H1 (cell line): ENCODE data around the gene MAN1C1. TPM values are rescaled to one million over a fixed set of nuclear protein-coding genes. Genes with fewer than 3 reads are reported as not detected.

Experiments used
- CTCF ChIA-PET: fragments of 300-600 bp; sonication (Branson Sonifier 250); formaldehyde crosslinking; loops from one replicate; lab custom pipeline; 2021; ENCODE audit not compliant: partially characterized antibody; lab: Charles Lee
- POLR2A ChIA-PET: fragments of 300-600 bp; sonication (Branson Sonifier 250); formaldehyde crosslinking; loops from one replicate; lab custom pipeline; 2021; ENCODE audit warnings: inconsistent platforms; ENCODE audit not compliant: partially characterized antibody; lab: Charles Lee
- DNase-seq, 2 experiments: peaks; one replicate each; pipeline versions ENCODE4 v3.0.0 to v3.0.0-alpha.2; 2010 to 2022; ENCODE audit warnings: low spot score in 2 of 2, low read depth in 1 of 2, mixed read lengths in 1 of 2
- FAIRE-seq: peaks from 2 replicates; lab custom pipeline; 2011; peaks lifted over from hg19 to GRCh38; lab: Jason Lieb, UNC
- H2AFZ ChIP-seq: 2 replicates; pipeline ENCODE4 v1.8.1; 2012; ENCODE audit warnings: low read length, inconsistent platforms
- H2AK5ac ChIP-seq: 2 replicates; pipeline ENCODE4 v1.6.1; 2013; ENCODE audit warnings: low read depth, low read length
- H2BK120ac ChIP-seq: replicated peaks from 2 replicates; pipeline ENCODE3; 2013; ENCODE audit warnings: low read depth, low read length, inconsistent platforms
- H2BK12ac ChIP-seq: 2 replicates; pipeline ENCODE4 v1.6.1; 2013; ENCODE audit warnings: low read depth, low read length
- H2BK15ac ChIP-seq: 2 replicates; pipeline ENCODE4 v1.6.1; 2013; ENCODE audit warnings: low read length
- H2BK20ac ChIP-seq: 2 replicates; pipeline ENCODE4 v1.6.1; 2013; ENCODE audit warnings: low read length
- H2BK5ac ChIP-seq: 2 replicates; pipeline ENCODE4 v1.6.1; 2013; ENCODE audit warnings: low read depth, low read length
- H3K14ac ChIP-seq: 2 replicates; pipeline ENCODE4 v1.6.1; 2013; ENCODE audit warnings: inconsistent platforms; ENCODE audit not compliant: insufficient read length
- H3K18ac ChIP-seq: 2 replicates; pipeline ENCODE4 v1.6.1; 2013; ENCODE audit warnings: low read length; ENCODE audit errors: extremely low read depth
- H3K23ac ChIP-seq: 2 replicates; pipeline ENCODE4 v1.6.1; 2013; ENCODE audit warnings: inconsistent platforms; ENCODE audit not compliant: insufficient read length
- H3K23me2 ChIP-seq: 2 replicates; pipeline ENCODE4 v1.6.1; 2013; ENCODE audit warnings: low read depth, low read length
- H3K27ac ChIP-seq: 2 replicates; pipeline ENCODE4 v1.6.1; 2011; ENCODE audit warnings: low read depth, low read length, inconsistent platforms
- H3K27me3 ChIP-seq, 4 experiments: replicated peaks in 1 of 4; 1 replicate in 1 of 4; 2 replicates in 3 of 4; pipeline versions ENCODE4 v1.6.1 to v1.8.1; 2011 to 2013; ENCODE audit warnings: low read length in 3 of 4, mild to moderate bottlenecking in 3 of 4, inconsistent platforms in 2 of 4, mixed read lengths in 2 of 4, moderate library complexity in 1 of 4; ENCODE audit not compliant: control insufficient read depth in 3 of 4, insufficient read depth in 3 of 4; ENCODE audit errors: extremely low read depth in 1 of 4
- H3K36me3 ChIP-seq, 4 experiments: 2 replicates each; pipeline versions ENCODE4 v1.6.1 to v1.8.1; 2011 to 2013; ENCODE audit warnings: mild to moderate bottlenecking in 4 of 4, low read length in 3 of 4, moderate library complexity in 2 of 4, control low read depth in 1 of 4, inconsistent platforms in 1 of 4; ENCODE audit not compliant: insufficient read depth in 4 of 4, control insufficient read depth in 2 of 4
- H3K4ac ChIP-seq: replicated peaks from 2 replicates; pipeline ENCODE3; 2013; ENCODE audit warnings: low read length, low read depth, mixed read lengths, inconsistent platforms; ENCODE audit not compliant: insufficient read length
- H3K4me1 ChIP-seq, 4 experiments: replicated peaks in 1 of 4; 1 replicate in 1 of 4; 2 replicates in 3 of 4; pipeline versions ENCODE4 v1.6.1 to v1.8.1; 2011 to 2013; ENCODE audit warnings: low read length in 3 of 4, inconsistent platforms in 2 of 4, mixed read lengths in 1 of 4; ENCODE audit not compliant: insufficient read depth in 4 of 4, control insufficient read depth in 3 of 4
- H3K4me2 ChIP-seq, 2 experiments: 2 replicates each; pipeline versions ENCODE4 v1.6.1 to v1.8.1; 2011 to 2013; ENCODE audit warnings: low read depth in 2 of 2, low read length in 2 of 2, control low read depth in 1 of 2, inconsistent platforms in 1 of 2, mild to moderate bottlenecking in 1 of 2; ENCODE audit not compliant: insufficient read depth in 1 of 2
- H3K4me3 ChIP-seq, 4 experiments: fragments of 200-600, 300-600 bp in 1 of 4; sonication (generic), shearing (Covaris generic), sonication (Bioruptor Twin) in 1 of 4; 2 replicates each; pipeline versions ENCODE4 v1.5.1 to v1.8.1; 2011 to 2016; ENCODE audit warnings: low read length in 4 of 4, low read depth in 3 of 4, control low read depth in 2 of 4, inconsistent platforms in 2 of 4, mild to moderate bottlenecking in 2 of 4, mixed read lengths in 1 of 4, moderate library complexity in 1 of 4; ENCODE audit not compliant: insufficient read depth in 2 of 4; ENCODE audit errors: extremely low read depth in 1 of 4
- H3K56ac ChIP-seq: replicated peaks from 2 replicates; pipeline ENCODE3; 2013; ENCODE audit warnings: low read depth, mild to moderate bottlenecking, mixed read lengths, low read length, inconsistent platforms; ENCODE audit not compliant: insufficient read length
- H3K79me1 ChIP-seq: 2 replicates; pipeline ENCODE4 v1.6.1; 2013; ENCODE audit warnings: low read depth, low read length, control low read depth
- H3K79me2 ChIP-seq, 2 experiments: 2 replicates each; pipeline versions ENCODE4 v1.6.1 to v1.8.1; 2012 to 2013; ENCODE audit warnings: low read length in 2 of 2, mild to moderate bottlenecking in 2 of 2, inconsistent platforms in 1 of 2; ENCODE audit not compliant: insufficient read depth in 2 of 2, control insufficient read depth in 1 of 2
- H3K9ac ChIP-seq, 4 experiments: replicated peaks in 1 of 4; 1 replicate in 1 of 4; 2 replicates in 3 of 4; pipeline versions ENCODE4 v1.6.1 to v1.8.1; 2011 to 2013; ENCODE audit warnings: low read depth in 3 of 4, low read length in 3 of 4, control low read depth in 2 of 4, mild to moderate bottlenecking in 2 of 4, moderate library complexity in 2 of 4, inconsistent platforms in 1 of 4; ENCODE audit errors: extremely low read depth in 1 of 4
- H3K9me3 ChIP-seq, 2 experiments: 2 replicates each; pipeline versions ENCODE4 v1.6.1 to v1.8.1; 2012 to 2013; ENCODE audit warnings: mild to moderate bottlenecking in 2 of 2, moderate library complexity in 2 of 2, control low read depth in 1 of 2, inconsistent platforms in 1 of 2, low read depth in 1 of 2, low read length in 1 of 2, mixed read lengths in 1 of 2; ENCODE audit not compliant: insufficient read depth in 2 of 2
- H4K20me1 ChIP-seq, 2 experiments: replicated peaks in 1 of 2; 2 replicates each; pipeline versions ENCODE3 to v1.8.1; 2011 to 2013; ENCODE audit warnings: inconsistent platforms in 2 of 2, low read length in 2 of 2, mild to moderate bottlenecking in 1 of 2; ENCODE audit not compliant: insufficient read depth in 2 of 2, control insufficient read depth in 1 of 2
- H4K5ac ChIP-seq: 2 replicates; pipeline ENCODE4 v1.6.1; 2013; ENCODE audit warnings: low read length, low read depth, mixed read lengths, inconsistent platforms; ENCODE audit not compliant: insufficient read length
- H4K8ac ChIP-seq: 2 replicates; pipeline ENCODE4 v1.8.0; 2013; ENCODE audit warnings: mild to moderate bottlenecking, moderate library complexity, low read length, inconsistent platforms; ENCODE audit not compliant: insufficient read depth; ENCODE audit errors: extremely low read depth
- H4K91ac ChIP-seq: replicated peaks from 2 replicates; pipeline ENCODE3; 2013; ENCODE audit warnings: low read length, mixed read lengths, inconsistent platforms; ENCODE audit not compliant: insufficient read length
- BACH1 ChIP-seq: IDR thresholded peaks from 2 replicates; pipeline ENCODE4 v1.6.1; 2012; ENCODE audit warnings: low read length, improper control_type of control experiment
- E2F6 ChIP-seq: IDR thresholded peaks from 2 replicates; pipeline ENCODE4 v1.6.1; 2012; ENCODE audit warnings: inconsistent platforms
- EP300 ChIP-seq, 2 experiments: IDR thresholded peaks; 1 replicate in 1 of 2; 2 replicates in 1 of 2; pipeline ENCODE4 v1.6.1; 2011 to 2012; ENCODE audit warnings: low read depth in 2 of 2, low read length in 2 of 2, mild to moderate bottlenecking in 2 of 2, borderline replicate concordance in 1 of 2, inconsistent platforms in 1 of 2, moderate library complexity in 1 of 2
- EZH2 ChIP-seq: fragments of 200-600 bp; sonication (generic); IDR thresholded peaks from 2 replicates; pipeline ENCODE4 v1.7.1; 2012; ENCODE audit warnings: low read depth, mild to moderate bottlenecking, moderate library complexity, low read length, inconsistent platforms; ENCODE audit not compliant: severe bottlenecking
- HDAC6 ChIP-seq: IDR thresholded peaks from one replicate; pipeline ENCODE4 v1.7.1; 2012; ENCODE audit warnings: low read depth, mild to moderate bottlenecking, inconsistent platforms, low read length, moderate library complexity
- KDM5A ChIP-seq: fragments of 200-600 bp; IDR thresholded peaks from 2 replicates; pipeline ENCODE4 v1.7.1; 2012; ENCODE audit warnings: mild to moderate bottlenecking, low read length, inconsistent platforms, mixed read lengths
- MAX ChIP-seq: IDR thresholded peaks from 2 replicates; pipeline ENCODE4 v1.6.1; 2012; ENCODE audit warnings: inconsistent platforms
- RAD21 ChIP-seq, 2 experiments: IDR thresholded peaks in 1 of 2; conservative IDR thresholded peaks in 1 of 2; 2 replicates each; pipeline ENCODE4 v1.6.1; 2011; ENCODE audit warnings: low read depth in 2 of 2, low read length in 2 of 2, improper control_type of control experiment in 1 of 2, inconsistent platforms in 1 of 2, mild to moderate bottlenecking in 1 of 2, moderate library complexity in 1 of 2
- SIN3A ChIP-seq, 2 experiments: IDR thresholded peaks in 1 of 2; conservative IDR thresholded peaks in 1 of 2; 2 replicates each; pipeline ENCODE4 v1.6.1; 2011 to 2012; ENCODE audit warnings: low read length in 2 of 2, improper control_type of control experiment in 1 of 2, low read depth in 1 of 2, mild to moderate bottlenecking in 1 of 2
- SUZ12 ChIP-seq: fragments of 200-600 bp; sonication (generic); IDR thresholded peaks from 2 replicates; pipeline ENCODE4 v1.6.1; 2012; ENCODE audit warnings: mild to moderate bottlenecking, inconsistent platforms, low read length, moderate library complexity, mixed read lengths
- WGBS, 2 experiments: shearing (Covaris generic) in 1 of 2; methylation state at CpG; one replicate each; pipeline versions ENCODE4 v1.1.6 to v1.1.7; 2013 to 2015; ENCODE audit warnings: low lambda C conversion rate in 2 of 2, mixed read lengths in 2 of 2, inconsistent platforms in 1 of 2, low coverage in 1 of 2, missing lambda C conversion rate in 1 of 2; ENCODE audit not compliant: insufficient replicate concordance in 2 of 2, insufficient coverage in 1 of 2, insufficient read length in 1 of 2; ENCODE audit errors: extremely low coverage in 1 of 2, missing lambda C conversion rate in 1 of 2; 5-methylcytosine and 5-hydroxymethylcytosine counted together
- polyA plus RNA-seq, 7 experiments: library from polyadenylated mRNA; depleted of rRNA in 3 of 7; stranded (reverse) in 5 of 7; unstranded in 2 of 7; fragments of >200 nt in 5 of 7; fragments of 200-250 nt in 2 of 7; gene quantifications; 1 replicate in 5 of 7; 2 replicates in 1 of 7; 4 replicates in 1 of 7; pipeline versions ENCODE4 v1.2.1 to v1.2.3, GENCODE V29; 2011 to 2013; ENCODE audit warnings: missing spikeins in 2 of 7, mixed read lengths in 2 of 7
- total RNA-seq: library from RNA; stranded (reverse); fragmentation: NEBNext Ultra II Directional; extraction: Animal tissue kit (Norgen Biotek cat#: 25700); gene quantifications from 2 replicates; pipeline ENCODE4 v1.2.1, GENCODE V29; 2021

Gene MAN1C1
- total and polyA plus RNA-seq, 2 of the 8 experiments (the other 6 are each of a cell fraction or from before 2014, with no cell fraction given): 7.8 to 15.2 TPM

GRCh38 chr1:25664357-25665199 is 48.0 kb downstream of the MAN1C1 start:
- Histone ChIP-seq H4K8ac (no peak overlapping the region), H3K14ac (no peak overlapping the region), H2BK120ac (no peak overlapping the region), H4K20me1 (no peaks in the 10 kb centered on the region), H3K79me2 (no peaks in the 10 kb centered on the region), H4K91ac (no peak overlapping the region), H2AFZ (no peak overlapping the region), H2BK20ac (no peak overlapping the region), H2AK5ac (no peak overlapping the region), H3K4me2 (no peak overlapping the region), H3K23ac (no peak overlapping the region), H3K36me3 (no peaks in the 10 kb centered on the region), H3K79me1 (no peaks in the 10 kb centered on the region), H3K9ac (no peak overlapping the region), H3K56ac (no peak overlapping the region), H4K5ac (no peak overlapping the region), H3K9me3 (no peaks in the 10 kb centered on the region), H3K27me3 (no peaks in the 10 kb centered on the region), H3K18ac (no peak overlapping the region), H3K27ac (no peak overlapping the region), H3K23me2 (no peaks in the 10 kb centered on the region), H3K4me1 (peaks cover 0 to 14% (median 6%) of the 10 kb centered on the region in 4 experiments; a peak in 5 of 7 replicates), H2BK5ac (no peak overlapping the region), H2BK12ac (no peak overlapping the region), H3K4ac (no peak overlapping the region), H3K4me3 (no peak overlapping the region), H2BK15ac (no peak overlapping the region)
- no peak for DNase-seq
- ChIA-PET POLR2A (no interaction called here), CTCF (no interaction called here)
- FAIRE-seq: no peak
- 90% methylated on average over 14 of the region's 14 CpGs; no CpG with 5 or more reads in 1 of the 2 experiments for WGBS, 2 experiments
- TF ChIP-seq SIN3A (conservative IDR thresholded peaks at IDR 0.05 in 1 of 2, IDR thresholded peaks at IDR 0.05 in 1 of 2; ENCODE audit: low read depth in 1 of 2, low read length in 2 of 2) (no peak), EZH2 (no peak), EP300 (IDR thresholded peaks at IDR 0.05; ENCODE audit: borderline replicate concordance in 1 of 2, low read depth in 2 of 2, low read length in 2 of 2) (no peak), BACH1 (no peak), SUZ12 (no peak), HDAC6 (no peak), MAX (no peak), KDM5A (no peak), RAD21 (IDR thresholded peaks at IDR 0.05 in 1 of 2, conservative IDR thresholded peaks at IDR 0.05 in 1 of 2; ENCODE audit: low read depth in 2 of 2, low read length in 2 of 2) (no peak), E2F6 (no peak)
